ENCODE measurements around the gene ST3GAL6.

DNA sequence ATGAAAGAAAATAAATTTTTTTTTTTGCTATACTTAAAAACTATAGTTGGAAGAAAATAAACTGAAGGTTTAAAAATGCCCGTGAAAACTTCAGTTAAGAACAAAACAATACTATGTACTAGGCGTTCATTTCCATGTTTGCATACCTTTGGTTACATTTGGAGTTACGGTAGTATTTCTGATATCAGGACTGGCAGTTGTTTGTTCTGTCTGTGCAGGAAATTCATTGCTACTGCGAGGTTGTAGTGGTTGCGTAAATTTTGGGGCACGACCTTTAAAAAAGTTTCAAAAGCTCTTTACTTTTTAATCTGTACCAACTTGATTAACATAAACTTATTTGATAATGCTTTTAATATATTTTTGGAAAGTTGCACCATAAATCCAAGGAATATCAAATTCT lies 47.9 kb downstream of the ST3GAL6 start:
- TF ChIP-seq EZH2 (IDR thresholded peaks at IDR 0.05; ENCODE audit: borderline replicate concordance, insufficient read depth, low read depth, low read length, poor library complexity, severe bottlenecking) (no peak), CTCF (IDR thresholded peaks at IDR 0.05) (no peak)
